ENCODE measurements around the gene BICC1.

DNA sequence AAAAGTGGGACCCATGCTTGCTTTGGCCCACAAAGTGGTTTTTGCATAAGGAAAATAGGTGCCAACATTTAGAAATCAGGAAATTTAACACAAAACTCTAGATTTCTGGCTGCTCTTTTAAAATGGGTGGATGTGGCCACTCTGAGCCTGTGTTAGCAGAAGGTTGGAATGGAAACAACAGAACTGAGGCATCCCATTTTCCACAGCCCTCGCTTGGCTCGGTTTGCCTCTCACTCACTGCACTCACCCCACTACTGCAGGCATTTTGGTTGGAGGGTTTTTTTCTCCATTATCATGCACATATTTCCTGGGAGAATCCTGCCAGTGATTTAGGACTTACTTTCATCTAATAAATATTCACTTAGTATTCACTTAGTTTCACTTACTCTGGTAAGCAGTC is 178.9 kb downstream of the BICC1 start:
- no peak for TF ChIP-seq ZFX (IDR thresholded peaks at IDR 0.05)
- TF ChIP-seq, protein P1, sequence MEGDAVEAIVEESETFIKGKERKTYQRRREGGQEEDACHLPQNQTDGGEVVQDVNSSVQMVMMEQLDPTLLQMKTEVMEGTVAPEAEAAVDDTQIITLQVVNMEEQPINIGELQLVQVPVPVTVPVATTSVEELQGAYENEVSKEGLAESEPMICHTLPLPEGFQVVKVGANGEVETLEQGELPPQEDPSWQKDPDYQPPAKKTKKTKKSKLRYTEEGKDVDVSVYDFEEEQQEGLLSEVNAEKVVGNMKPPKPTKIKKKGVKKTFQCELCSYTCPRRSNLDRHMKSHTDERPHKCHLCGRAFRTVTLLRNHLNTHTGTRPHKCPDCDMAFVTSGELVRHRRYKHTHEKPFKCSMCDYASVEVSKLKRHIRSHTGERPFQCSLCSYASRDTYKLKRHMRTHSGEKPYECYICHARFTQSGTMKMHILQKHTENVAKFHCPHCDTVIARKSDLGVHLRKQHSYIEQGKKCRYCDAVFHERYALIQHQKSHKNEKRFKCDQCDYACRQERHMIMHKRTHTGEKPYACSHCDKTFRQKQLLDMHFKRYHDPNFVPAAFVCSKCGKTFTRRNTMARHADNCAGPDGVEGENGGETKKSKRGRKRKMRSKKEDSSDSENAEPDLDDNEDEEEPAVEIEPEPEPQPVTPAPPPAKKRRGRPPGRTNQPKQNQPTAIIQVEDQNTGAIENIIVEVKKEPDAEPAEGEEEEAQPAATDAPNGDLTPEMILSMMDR (conservative IDR thresholded peaks at IDR 0.05) = no peak
